IPS DF 4.7 (cell line): ENCODE results near the gene TOMM40L.

ENCODE experiments used
- DNase-seq: peaks from one replicate; pipeline ENCODE4 v3.0.0-alpha.2; 2013; ENCODE audit warnings: low spot score; ENCODE audit errors: extremely low read depth

The TOMM40L gene

GRCh38 chr1:161225534-161226319 lies at the start of gene TOMM40L:
Gene TOMM40L, plus strand, starts transcription at chr1:161226060. Its CDS starts 430 bp downstream, at chr1:161226490.
- DNase-seq: peak; percentile 94

GRCh38 chr1:161176468-161177111 lies 49.3 kb upstream of the TOMM40L start:
- DNase-seq: no peak

GRCh38 chr1:161177112-161177935 lies 48.5 kb upstream of the TOMM40L start, which contains the start of gene B4GALT3:
Gene B4GALT3, minus strand, starts transcription at chr1:161177507. Its CDS starts 1,447 bp downstream, at chr1:161176060.
- DNase-seq: no peak

GRCh38 chr1:161177936-161178244 lies 48.0 kb upstream of the TOMM40L start:
- no peak for DNase-seq

GRCh38 chr1:161179698-161180097 lies 46.2 kb upstream of the TOMM40L start:
- DNase-seq: no peak

GRCh38 chr1:161180639-161181038 lies 45.2 kb upstream of the TOMM40L start:
- DNase-seq: no peak

- no peak for DNase-seq
These were observed 43.6 kb upstream of the TOMM40L start for GRCh38 chr1:161182214-161182613.

- DNase-seq: no peak
These were observed 40.6 kb upstream of the TOMM40L start for GRCh38 chr1:161185282-161185682.

- no peak for DNase-seq
These were observed 40.0 kb upstream of the TOMM40L start for GRCh38 chr1:161185732-161186311.

GRCh38 chr1:161187311-161187710 lies 38.5 kb upstream of the TOMM40L start:
- DNase-seq: no peak

GRCh38 chr1:161188381-161188780 lies 37.5 kb upstream of the TOMM40L start:
- DNase-seq: no peak

GRCh38 chr1:161189036-161189435 lies 36.8 kb upstream of the TOMM40L start:
- no peak for DNase-seq

- DNase-seq: no peak
These were observed 34.8 kb upstream of the TOMM40L start for GRCh38 chr1:161190962-161191521.

GRCh38 chr1:161191971-161192370 lies 33.9 kb upstream of the TOMM40L start:
- no peak for DNase-seq

GRCh38 chr1:161192476-161193465 lies 33.1 kb upstream of the TOMM40L start:
- DNase-seq: no peak

- no peak for DNase-seq
These were observed 32.2 kb upstream of the TOMM40L start for GRCh38 chr1:161193561-161194235.

GRCh38 chr1:161195171-161195570 lies 30.7 kb upstream of the TOMM40L start:
- DNase-seq: no peak

GRCh38 chr1:161196111-161196510 lies 29.7 kb upstream of the TOMM40L start:
- no peak for DNase-seq
